ENCODE measurements around the gene MBTD1. TPM values are rescaled to one million over a fixed set of nuclear protein-coding genes. Genes with fewer than 3 reads are reported as not detected.
"Not testable (repeated sequence)": the region's sequence is repeated elsewhere in the genome, so short reads cannot be mapped to it uniquely, and the experiment has no call there.

The MBTD1 gene
- total and polyA plus RNA-seq, 4 donors, result 2.4 to 14.2 (median 7.8) TPM

DNA sequence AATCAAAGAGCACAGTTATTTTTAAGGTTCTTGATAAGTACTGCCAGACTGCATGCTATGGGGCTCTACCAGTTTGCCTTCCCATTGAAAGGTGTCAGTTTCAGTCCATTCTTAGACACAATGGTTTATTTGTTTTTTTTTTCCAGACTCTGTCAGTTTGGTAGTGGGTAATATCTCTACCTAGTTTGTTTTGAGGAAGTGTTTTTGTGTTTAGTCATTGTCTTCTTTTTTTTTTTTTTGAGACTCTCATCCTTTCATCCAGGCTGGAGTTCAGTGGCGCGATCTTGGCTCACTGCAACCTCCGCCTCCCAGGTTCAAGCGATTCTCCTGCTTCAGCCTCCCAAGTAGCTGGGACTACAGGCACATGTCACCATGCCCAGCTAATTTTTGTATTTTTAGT, 4.6 kb upstream of the MBTD1 start:
- H3K4me3 ChIP-seq (ENCODE audit: low read depth in 1 of 3, low read length in 3 of 3); H3K27ac ChIP-seq (ENCODE audit: low read depth in 1 of 2, low read length in 2 of 2); H3K9ac ChIP-seq (ENCODE audit: low read depth in 1 of 2, low read length in 2 of 2); H3K9me3 ChIP-seq (ENCODE audit: control insufficient read depth in 4 of 4, low read length in 3 of 4); DNase-seq (ENCODE audit: low spot score); H3K27me3 ChIP-seq (ENCODE audit: control insufficient read depth in 4 of 4, insufficient read depth in 4 of 4, low read length in 3 of 4): not testable (repeated sequence)
- peaks cover 2 to 24% (median 22%) of the 10 kb centered on the region in 4 donors for H3K36me3 ChIP-seq (ENCODE audit: control insufficient read depth in 4 of 4, insufficient read depth in 3 of 4, low read depth in 1 of 4, low read length in 3 of 4)
- H3K4me1 ChIP-seq (ENCODE audit: control insufficient read depth in 4 of 4, insufficient read depth in 4 of 4, low read length in 3 of 4), result peaks cover 0 to 10% (median 8%) of the 10 kb centered on the region in 4 donors
- WGBS, result 93% methylated on average over 4 of the region's 4 CpGs

DNA sequence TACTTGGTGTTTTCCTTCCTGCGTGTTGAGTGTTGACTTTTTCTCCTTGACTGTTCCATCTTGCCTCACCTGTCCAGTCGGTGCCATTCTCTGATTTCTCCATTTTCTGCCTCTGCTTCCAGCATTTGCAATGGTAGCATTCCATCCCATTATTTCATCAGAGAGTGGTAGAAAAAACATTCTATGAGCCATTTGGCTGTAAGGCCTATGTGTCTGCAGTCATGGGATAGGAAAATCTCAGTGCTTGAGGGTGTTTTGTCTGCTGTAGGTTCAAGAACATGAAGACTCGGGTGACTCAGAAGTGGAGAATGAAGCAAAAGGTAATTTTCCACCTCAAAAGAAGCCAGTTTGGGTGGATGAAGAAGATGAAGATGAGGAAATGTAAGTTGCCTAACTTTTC, 3.2 kb upstream of the MBTD1 start:
- TF ChIP-seq HNF4G (IDR thresholded peaks at IDR 0.05) (no peak), EGR1 (IDR thresholded peaks at IDR 0.05; ENCODE audit: low read depth in 2 of 2) (no peak), FOXA1 (IDR thresholded peaks at IDR 0.05) (no peak), NR2F2 (IDR thresholded peaks at IDR 0.05) (no peak), SP1 (IDR thresholded peaks at IDR 0.05) (no peak)
- TF ChIP-seq, protein P1, sequence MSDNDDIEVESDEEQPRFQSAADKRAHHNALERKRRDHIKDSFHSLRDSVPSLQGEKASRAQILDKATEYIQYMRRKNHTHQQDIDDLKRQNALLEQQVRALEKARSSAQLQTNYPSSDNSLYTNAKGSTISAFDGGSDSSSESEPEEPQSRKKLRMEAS (IDR thresholded peaks at IDR 0.05), result no peak
- TF ChIP-seq, protein P2, sequence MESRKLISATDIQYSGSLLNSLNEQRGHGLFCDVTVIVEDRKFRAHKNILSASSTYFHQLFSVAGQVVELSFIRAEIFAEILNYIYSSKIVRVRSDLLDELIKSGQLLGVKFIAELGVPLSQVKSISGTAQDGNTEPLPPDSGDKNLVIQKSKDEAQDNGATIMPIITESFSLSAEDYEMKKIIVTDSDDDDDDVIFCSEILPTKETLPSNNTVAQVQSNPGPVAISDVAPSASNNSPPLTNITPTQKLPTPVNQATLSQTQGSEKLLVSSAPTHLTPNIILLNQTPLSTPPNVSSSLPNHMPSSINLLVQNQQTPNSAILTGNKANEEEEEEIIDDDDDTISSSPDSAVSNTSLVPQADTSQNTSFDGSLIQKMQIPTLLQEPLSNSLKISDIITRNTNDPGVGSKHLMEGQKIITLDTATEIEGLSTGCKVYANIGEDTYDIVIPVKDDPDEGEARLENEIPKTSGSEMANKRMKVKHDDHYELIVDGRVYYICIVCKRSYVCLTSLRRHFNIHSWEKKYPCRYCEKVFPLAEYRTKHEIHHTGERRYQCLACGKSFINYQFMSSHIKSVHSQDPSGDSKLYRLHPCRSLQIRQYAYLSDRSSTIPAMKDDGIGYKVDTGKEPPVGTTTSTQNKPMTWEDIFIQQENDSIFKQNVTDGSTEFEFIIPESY (IDR thresholded peaks at IDR 0.05), result no peak
- TF ChIP-seq, protein P3, sequence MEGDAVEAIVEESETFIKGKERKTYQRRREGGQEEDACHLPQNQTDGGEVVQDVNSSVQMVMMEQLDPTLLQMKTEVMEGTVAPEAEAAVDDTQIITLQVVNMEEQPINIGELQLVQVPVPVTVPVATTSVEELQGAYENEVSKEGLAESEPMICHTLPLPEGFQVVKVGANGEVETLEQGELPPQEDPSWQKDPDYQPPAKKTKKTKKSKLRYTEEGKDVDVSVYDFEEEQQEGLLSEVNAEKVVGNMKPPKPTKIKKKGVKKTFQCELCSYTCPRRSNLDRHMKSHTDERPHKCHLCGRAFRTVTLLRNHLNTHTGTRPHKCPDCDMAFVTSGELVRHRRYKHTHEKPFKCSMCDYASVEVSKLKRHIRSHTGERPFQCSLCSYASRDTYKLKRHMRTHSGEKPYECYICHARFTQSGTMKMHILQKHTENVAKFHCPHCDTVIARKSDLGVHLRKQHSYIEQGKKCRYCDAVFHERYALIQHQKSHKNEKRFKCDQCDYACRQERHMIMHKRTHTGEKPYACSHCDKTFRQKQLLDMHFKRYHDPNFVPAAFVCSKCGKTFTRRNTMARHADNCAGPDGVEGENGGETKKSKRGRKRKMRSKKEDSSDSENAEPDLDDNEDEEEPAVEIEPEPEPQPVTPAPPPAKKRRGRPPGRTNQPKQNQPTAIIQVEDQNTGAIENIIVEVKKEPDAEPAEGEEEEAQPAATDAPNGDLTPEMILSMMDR (IDR thresholded peaks at IDR 0.05; ENCODE audit: low read depth, low read length, missing input control), result no peak
- Histone ChIP-seq H3K9ac (ENCODE audit: low read depth in 1 of 2, low read length in 2 of 2) (no peak overlapping the region), H3K4me1 (ENCODE audit: control insufficient read depth in 4 of 4, insufficient read depth in 4 of 4, low read length in 3 of 4) (peaks cover 4 to 23% (median 21%) of the 10 kb centered on the region in 4 donors), H3K4me3 (ENCODE audit: low read depth in 1 of 3, low read length in 3 of 3) (no peak overlapping the region), H3K27ac (ENCODE audit: low read depth in 1 of 2, low read length in 2 of 2) (no peak overlapping the region), H3K36me3 (ENCODE audit: control insufficient read depth in 4 of 4, insufficient read depth in 3 of 4, low read depth in 1 of 4, low read length in 3 of 4) (peaks cover 2 to 14% (median 11%) of the 10 kb centered on the region in 4 donors), H3K27me3 (ENCODE audit: control insufficient read depth in 4 of 4, insufficient read depth in 4 of 4, low read length in 3 of 4) (no peaks in the 10 kb centered on the region), H3K9me3 (ENCODE audit: control insufficient read depth in 4 of 4, low read length in 3 of 4) (no peaks in the 10 kb centered on the region)
- WGBS, result 93% methylated on average over 3 of the region's 3 CpGs
- no peak for DNase-seq (ENCODE audit: low spot score)

DNA sequence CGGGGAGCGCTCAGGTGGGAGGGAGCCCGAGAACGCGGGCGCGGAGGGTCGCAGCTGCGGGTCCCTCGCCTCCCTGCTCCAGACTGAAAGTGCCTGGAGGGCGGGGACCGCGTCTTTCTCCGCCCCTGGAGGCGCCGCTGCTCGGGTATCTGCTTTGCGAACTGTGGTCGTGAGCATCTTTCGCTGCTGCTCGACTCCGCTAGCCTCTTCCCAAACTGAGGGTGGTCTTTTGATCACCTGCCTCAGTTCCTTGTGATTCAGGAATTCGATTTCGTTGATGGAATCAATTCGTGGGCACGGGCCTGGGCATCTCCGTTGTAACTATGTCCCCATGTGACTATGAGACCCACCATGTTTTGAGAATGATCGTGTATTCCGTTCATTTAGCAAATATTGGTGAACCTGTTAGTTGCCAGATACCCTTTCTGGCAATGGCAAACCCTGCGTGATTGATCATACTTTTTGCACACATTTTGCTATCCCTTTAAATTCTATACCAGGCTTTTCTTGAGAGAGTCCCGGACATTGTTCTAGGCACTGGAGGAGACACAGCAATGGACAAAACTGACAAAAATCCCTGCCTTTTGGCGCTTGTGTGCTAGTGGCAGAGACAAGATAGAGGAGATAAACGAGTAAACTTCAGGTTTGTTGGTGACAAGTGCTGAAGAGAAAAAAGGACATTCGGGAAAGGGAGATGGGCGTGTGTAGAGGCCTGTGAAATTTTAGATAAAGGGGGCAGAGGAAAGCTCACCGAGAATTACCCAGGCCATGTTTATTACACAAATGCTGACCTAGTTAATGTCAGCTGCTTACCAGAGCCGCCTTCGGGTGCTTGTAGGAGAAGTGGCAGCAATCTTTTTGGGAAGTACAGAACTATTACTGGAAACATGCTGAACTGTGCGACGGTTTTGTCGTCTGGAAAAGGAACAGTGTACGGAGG, 1.4 kb upstream of the MBTD1 start:
- peak overlapping the region; percentile 91 to 94 (median 93) for H3K4me3 ChIP-seq (ENCODE audit: low read depth in 1 of 3, low read length in 3 of 3)
- 8% methylated on average over 42 of the region's 42 CpGs for WGBS
- peaks cover 7 to 40% (median 37%) of the 10 kb centered on the region in 4 donors for H3K4me1 ChIP-seq (ENCODE audit: control insufficient read depth in 4 of 4, insufficient read depth in 4 of 4, low read length in 3 of 4)
- peak; percentile 41 for DNase-seq (ENCODE audit: low spot score)
- H3K27me3 ChIP-seq (ENCODE audit: control insufficient read depth in 4 of 4, insufficient read depth in 4 of 4, low read length in 3 of 4), result no peaks in the 10 kb centered on the region
- peak overlapping the region; percentile 98 for H3K27ac ChIP-seq (ENCODE audit: low read depth in 1 of 2, low read length in 2 of 2)
- H3K36me3 ChIP-seq (ENCODE audit: control insufficient read depth in 4 of 4, insufficient read depth in 3 of 4, low read depth in 1 of 4, low read length in 3 of 4), result peaks cover 0 to 4% (median 2%) of the 10 kb centered on the region in 4 donors
- H3K9me3 ChIP-seq (ENCODE audit: control insufficient read depth in 4 of 4, low read length in 3 of 4), result no peaks in the 10 kb centered on the region
- TF ChIP-seq YY1 (IDR thresholded peaks at IDR 0.05), result peak; percentile 35
- no peak for TF ChIP-seq FOXA2 (IDR thresholded peaks at IDR 0.05)
- H3K9ac ChIP-seq (ENCODE audit: low read depth in 1 of 2, low read length in 2 of 2), result peak overlapping the region; percentile 74 to 83

Measured in liver (tissue), 9 donors.